Activated naive CD4-positive, alpha-beta T cell treated with Interleukin-2 at 50 U/mL for 16 hours (primary cell): Measurements from ENCODE around the gene ACSF3.

Experiments
- DNase-seq: peaks from one replicate; pipeline ENCODE4 v3.0.0-alpha.2; 2020

Gene ACSF3

GRCh38 chr16:89133457-89134127 lies 39.9 kb downstream of the ACSF3 start:
- DNase-seq: no peak

GRCh38 chr16:89134269-89134668 lies 40.6 kb downstream of the ACSF3 start:
- DNase-seq: no peak

- DNase-seq: no peak
Measured at GRCh38 chr16:89135166-89135565, 41.5 kb downstream of the ACSF3 start.

- DNase-seq: no peak
Measured at GRCh38 chr16:89135971-89136765, 42.5 kb downstream of the ACSF3 start.

- no peak for DNase-seq
Measured at GRCh38 chr16:89136931-89137330, 43.3 kb downstream of the ACSF3 start.

GRCh38 chr16:89137666-89138512 lies 44.2 kb downstream of the ACSF3 start:
- DNase-seq: no peak

- DNase-seq: no peak
Measured at GRCh38 chr16:89138513-89138795, 44.8 kb downstream of the ACSF3 start.

- DNase-seq: no peak
Measured at GRCh38 chr16:89138843-89139520, 45.3 kb downstream of the ACSF3 start.

- DNase-seq: no peak
Measured at GRCh38 chr16:89139907-89140361, 46.3 kb downstream of the ACSF3 start.

GRCh38 chr16:89140401-89140800 lies 46.7 kb downstream of the ACSF3 start:
- DNase-seq: no peak

- no peak for DNase-seq
Measured at GRCh38 chr16:89140981-89141883, 47.6 kb downstream of the ACSF3 start.

GRCh38 chr16:89141884-89142267 lies 48.2 kb downstream of the ACSF3 start:
- DNase-seq: no peak

GRCh38 chr16:89142474-89143195 lies 49.0 kb downstream of the ACSF3 start:
- DNase-seq: no peak

- no peak for DNase-seq
Measured at GRCh38 chr16:89143201-89143741, 49.6 kb downstream of the ACSF3 start.

- no peak for DNase-seq
Measured at GRCh38 chr16:89143911-89144675, 50.4 kb downstream of the ACSF3 start.

GRCh38 chr16:89144681-89145080 lies 51.0 kb downstream of the ACSF3 start:
- no peak for DNase-seq

GRCh38 chr16:89145406-89146161 lies 51.9 kb downstream of the ACSF3 start:
- DNase-seq: no peak

GRCh38 chr16:89146211-89147005 lies 52.8 kb downstream of the ACSF3 start:
- no peak for DNase-seq
